K562 (cell line): ENCODE measurements around the gene PTPRE. TPM values are rescaled to one million over a fixed set of nuclear protein-coding genes. Genes with fewer than 3 reads are reported as not detected.

Experiments
- RAD51 ChIP-seq: fragments of 450-650 bp; IDR thresholded peaks from 2 replicates; pipeline ENCODE4 v1.7.1; 2016; ENCODE audit warnings: low read depth, mild to moderate bottlenecking, borderline replicate concordance
- SPI1 ChIP-seq: IDR thresholded peaks from 2 replicates; pipeline ENCODE4 v1.6.1; 2011; ENCODE audit warnings: low read depth, low read length, control low read depth, borderline replicate concordance
- ZNF551 ChIP-seq: fragments of 250-450 bp; sonication (Bioruptor Pico); IDR thresholded peaks from 2 replicates; pipeline ENCODE4 v1.5.0; 2021; ENCODE audit warnings: mild to moderate bottlenecking, moderate library complexity
- polyA plus RNA-seq, 8 experiments: library from polyadenylated mRNA; depleted of rRNA in 4 of 8; stranded (reverse) in 5 of 8; unstranded in 3 of 8; fragments of >200 nt; fragmentation: Nextera tagmentation in 2 of 8; fragmentation: Illumina TruSeq in 1 of 8; extraction: Ambion mirVana in 2 of 8; extraction: Trizol in 1 of 8; gene quantifications; 2 replicates each; pipeline versions ENCODE4 v1.2.1 to v1.2.3, GENCODE V29; 2011 to 2014; ENCODE audit warnings: inconsistent platforms in 1 of 8, missing spikeins in 1 of 8
- total RNA-seq, 7 experiments: library from RNA; depleted of rRNA in 6 of 7; stranded (reverse); fragments of >200 nt in 6 of 7; fragmentation: Illumina TruSeq in 2 of 7; extraction: Trizol in 2 of 7; gene quantifications; 2 replicates each; pipeline versions ENCODE4 v1.2.1 to v1.2.3, GENCODE V29; 2011 to 2021; ENCODE audit warnings: low replicate concordance in 1 of 7
- TF ChIP-seq, protein P1 (sequence below): fragments of 150-350 bp; conservative IDR thresholded peaks from 2 replicates; pipeline ENCODE4 v1.6.1; 2014; ENCODE audit warnings: low read length
- TF ChIP-seq, protein P2 (sequence below): fragments of 450-650 bp; IDR thresholded peaks from 2 replicates; pipeline ENCODE4 v1.7.0; 2016; ENCODE audit warnings: borderline replicate concordance

The PTPRE gene
- total and polyA plus RNA-seq, 9 of the 15 experiments (the other 6 are each of a cell fraction or from before 2014, with no cell fraction given) = 0.01 to 0.13 (median 0.04) TPM; not detected in 4

DNA sequence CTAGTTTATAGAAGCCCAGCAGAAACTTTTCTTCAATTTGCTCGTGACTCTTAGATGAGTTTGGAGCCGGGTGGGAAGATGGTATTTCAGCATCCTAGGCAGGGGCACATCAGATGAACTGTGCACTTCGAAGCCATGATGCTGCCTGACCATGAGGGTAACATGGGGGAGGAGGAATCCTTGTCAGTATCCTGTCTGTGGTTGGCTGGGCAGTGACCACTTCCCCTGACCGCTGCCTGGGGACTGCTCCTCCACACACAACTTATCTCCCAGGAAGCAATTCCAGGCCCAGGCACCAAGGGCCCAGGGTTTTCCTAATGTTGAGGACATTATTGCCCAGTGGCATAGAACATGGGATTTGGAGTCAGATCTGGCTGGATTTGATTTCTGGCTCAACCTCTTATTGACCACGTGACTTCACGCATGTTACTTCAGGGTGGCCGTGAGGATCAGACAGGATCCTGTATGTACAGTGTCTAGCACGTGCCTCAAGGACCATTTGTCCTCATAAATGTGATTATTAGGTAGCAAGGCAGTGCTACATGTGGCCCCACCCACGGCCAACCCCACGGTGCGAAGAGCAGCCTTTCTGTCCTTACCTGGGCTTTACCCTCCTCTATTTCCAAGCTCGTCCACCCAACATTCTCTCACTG is 65.2 kb downstream of the PTPRE start (continued):
- TF ChIP-seq RAD51 (0 out of 2 replicates have a peak, but pooled peaks have one; percentile 15), ZNF551 (CRISPR knock-in tag) (no peak), SPI1 (no peak)
- TF ChIP-seq, protein P1, sequence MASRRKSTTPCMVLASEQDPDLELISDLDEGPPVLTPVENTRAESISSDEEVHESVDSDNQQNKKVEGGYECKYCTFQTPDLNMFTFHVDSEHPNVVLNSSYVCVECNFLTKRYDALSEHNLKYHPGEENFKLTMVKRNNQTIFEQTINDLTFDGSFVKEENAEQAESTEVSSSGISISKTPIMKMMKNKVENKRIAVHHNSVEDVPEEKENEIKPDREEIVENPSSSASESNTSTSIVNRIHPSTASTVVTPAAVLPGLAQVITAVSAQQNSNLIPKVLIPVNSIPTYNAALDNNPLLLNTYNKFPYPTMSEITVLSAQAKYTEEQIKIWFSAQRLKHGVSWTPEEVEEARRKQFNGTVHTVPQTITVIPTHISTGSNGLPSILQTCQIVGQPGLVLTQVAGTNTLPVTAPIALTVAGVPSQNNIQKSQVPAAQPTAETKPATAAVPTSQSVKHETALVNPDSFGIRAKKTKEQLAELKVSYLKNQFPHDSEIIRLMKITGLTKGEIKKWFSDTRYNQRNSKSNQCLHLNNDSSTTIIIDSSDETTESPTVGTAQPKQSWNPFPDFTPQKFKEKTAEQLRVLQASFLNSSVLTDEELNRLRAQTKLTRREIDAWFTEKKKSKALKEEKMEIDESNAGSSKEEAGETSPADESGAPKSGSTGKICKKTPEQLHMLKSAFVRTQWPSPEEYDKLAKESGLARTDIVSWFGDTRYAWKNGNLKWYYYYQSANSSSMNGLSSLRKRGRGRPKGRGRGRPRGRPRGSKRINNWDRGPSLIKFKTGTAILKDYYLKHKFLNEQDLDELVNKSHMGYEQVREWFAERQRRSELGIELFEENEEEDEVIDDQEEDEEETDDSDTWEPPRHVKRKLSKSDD = no peak
- TF ChIP-seq, protein P2, sequence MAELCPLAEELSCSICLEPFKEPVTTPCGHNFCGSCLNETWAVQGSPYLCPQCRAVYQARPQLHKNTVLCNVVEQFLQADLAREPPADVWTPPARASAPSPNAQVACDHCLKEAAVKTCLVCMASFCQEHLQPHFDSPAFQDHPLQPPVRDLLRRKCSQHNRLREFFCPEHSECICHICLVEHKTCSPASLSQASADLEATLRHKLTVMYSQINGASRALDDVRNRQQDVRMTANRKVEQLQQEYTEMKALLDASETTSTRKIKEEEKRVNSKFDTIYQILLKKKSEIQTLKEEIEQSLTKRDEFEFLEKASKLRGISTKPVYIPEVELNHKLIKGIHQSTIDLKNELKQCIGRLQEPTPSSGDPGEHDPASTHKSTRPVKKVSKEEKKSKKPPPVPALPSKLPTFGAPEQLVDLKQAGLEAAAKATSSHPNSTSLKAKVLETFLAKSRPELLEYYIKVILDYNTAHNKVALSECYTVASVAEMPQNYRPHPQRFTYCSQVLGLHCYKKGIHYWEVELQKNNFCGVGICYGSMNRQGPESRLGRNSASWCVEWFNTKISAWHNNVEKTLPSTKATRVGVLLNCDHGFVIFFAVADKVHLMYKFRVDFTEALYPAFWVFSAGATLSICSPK = no peak
